NCI-H128 (cell line): Measurements from ENCODE around the gene RASAL2.

Source experiments
- DNase-seq: peaks from one replicate; lab custom pipeline; 2025; ENCODE audit not compliant: unreplicated experiment; lab: John Stamatoyannopoulos, UW

The RASAL2 gene

GRCh38 chr1:178434899-178435435, 341.1 kb downstream of the RASAL2 start:
- DNase-seq: no peak

- DNase-seq: no peak
Measured at GRCh38 chr1:178436899-178437298, 343.0 kb downstream of the RASAL2 start.

DNA sequence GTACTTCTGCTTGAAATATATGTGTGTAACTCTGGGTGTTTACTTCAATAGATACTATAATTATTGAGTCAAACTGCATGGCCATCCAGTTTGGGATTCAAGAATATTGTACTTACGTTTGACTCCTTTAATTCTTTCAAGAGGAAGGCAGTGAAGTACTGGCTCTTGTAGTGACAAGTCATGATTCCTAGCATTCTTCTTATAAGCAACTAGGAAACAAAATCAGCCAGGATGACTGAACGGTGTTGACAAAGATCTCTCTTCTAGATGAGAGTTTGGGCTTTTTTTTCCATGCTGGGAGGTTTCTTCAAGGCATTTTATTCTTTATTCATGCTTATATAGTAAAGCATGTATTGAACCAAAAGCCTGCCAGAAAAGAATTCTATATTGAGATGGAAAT, 344.5 kb downstream of the RASAL2 start:
- DNase-seq: no peak

DNA sequence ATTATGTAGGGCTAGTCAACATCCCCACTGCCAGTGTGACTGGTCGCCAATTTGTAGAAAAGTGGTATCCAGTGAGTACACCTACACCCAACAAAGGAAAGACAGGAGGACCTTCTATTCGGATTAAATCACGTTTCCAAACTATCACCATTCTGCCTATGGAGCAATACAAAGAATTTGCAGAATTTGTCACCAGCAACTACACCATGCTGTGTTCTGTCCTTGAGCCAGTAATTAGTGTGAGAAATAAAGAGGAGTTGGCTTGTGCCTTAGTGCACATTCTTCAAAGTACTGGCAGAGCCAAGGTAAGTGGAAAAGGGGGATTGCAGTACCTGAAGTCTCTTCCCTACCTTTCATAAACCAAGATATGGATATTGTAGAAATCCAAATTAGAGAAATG, 349.0 kb downstream of the RASAL2 start:
- DNase-seq: no peak

- DNase-seq: no peak
Measured at GRCh38 chr1:178450871-178451270, 357.0 kb downstream of the RASAL2 start.

DNA sequence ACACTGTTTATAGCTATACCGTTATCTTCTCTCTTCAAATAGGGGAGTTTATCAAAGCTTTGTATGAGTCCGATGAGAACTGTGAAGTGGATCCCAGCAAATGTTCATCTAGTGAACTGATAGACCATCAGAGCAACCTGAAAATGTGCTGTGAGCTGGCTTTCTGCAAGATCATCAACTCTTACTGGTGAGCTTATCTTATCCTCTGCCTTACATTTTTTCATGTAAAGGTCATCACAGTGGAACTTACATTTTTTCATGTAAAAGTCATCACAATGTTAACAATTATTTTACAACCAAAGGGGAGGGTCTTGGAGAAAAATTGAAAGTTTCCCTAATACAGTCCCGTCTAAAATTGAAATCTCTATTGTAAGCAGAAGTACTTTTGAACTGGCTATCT, 357.6 kb downstream of the RASAL2 start:
- DNase-seq: no peak

- no peak for DNase-seq
Measured at GRCh38 chr1:178452013-178452412, 358.1 kb downstream of the RASAL2 start.

GRCh38 chr1:178456472-178456871, 362.6 kb downstream of the RASAL2 start:
- no peak for DNase-seq

DNA sequence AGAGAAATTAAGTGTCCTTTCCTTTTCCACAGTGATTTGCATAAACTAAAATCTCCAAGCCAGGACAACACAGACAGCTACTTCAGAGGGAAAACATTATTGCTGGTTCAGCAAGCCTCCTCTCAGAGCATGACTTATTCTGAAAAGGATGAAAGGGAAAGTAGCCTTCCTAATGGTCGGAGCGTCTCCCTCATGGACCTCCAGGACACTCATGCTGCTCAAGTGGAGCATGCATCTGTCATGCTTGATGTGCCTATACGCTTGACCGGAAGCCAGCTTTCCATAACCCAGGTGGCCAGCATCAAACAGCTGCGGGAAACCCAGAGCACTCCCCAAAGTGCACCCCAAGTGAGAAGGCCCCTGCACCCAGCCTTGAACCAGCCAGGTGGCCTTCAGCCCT, 363.7 kb downstream of the RASAL2 start:
- DNase-seq: no peak

- no peak for DNase-seq
Measured at GRCh38 chr1:178458203-178458602, 364.3 kb downstream of the RASAL2 start.

DNA sequence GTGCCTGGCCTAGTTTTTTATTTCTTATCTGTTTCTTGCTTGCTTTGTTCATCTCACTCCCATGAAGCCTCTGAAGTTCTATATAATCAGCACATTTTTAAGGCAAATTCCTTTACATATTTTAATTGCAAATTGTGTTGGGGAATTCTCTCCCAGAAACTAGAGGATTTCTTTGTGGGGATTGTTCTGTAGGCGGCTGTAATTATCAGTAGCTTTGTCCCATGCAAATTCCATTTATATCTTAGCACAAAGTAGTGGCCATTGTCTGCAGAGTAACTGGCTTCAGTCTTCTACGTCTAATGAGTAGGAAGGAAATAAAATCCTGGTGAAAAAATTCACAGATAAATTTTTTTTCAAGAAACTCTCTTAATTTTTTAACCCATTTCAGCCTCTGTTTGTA, 367.2 kb downstream of the RASAL2 start:
- no peak for DNase-seq

GRCh38 chr1:178461701-178462100, 367.8 kb downstream of the RASAL2 start:
- DNase-seq: no peak

GRCh38 chr1:178464141-178464540, 370.2 kb downstream of the RASAL2 start:
- no peak for DNase-seq

DNA sequence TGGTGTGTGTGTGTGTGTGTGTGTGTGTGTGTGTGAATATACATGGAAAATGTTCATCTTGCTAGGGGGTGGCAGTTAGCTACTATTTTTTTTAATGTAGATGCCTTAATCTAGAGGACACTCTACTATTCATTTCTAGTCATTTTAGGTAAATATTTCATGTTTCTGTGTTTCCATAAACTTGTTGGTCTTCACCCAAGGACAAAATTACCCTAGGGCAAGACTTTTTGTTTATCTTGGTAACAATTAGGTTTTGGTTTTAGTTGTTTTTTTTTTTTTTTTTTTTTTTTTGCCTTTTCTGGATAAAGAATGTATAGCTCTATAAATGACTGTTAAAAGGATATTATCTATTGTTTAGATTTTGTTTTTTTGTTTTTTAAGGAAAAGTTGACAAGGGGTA, 370.7 kb downstream of the RASAL2 start:
- no peak for DNase-seq

- no peak for DNase-seq
Measured at GRCh38 chr1:178465011-178465410, 371.1 kb downstream of the RASAL2 start.

DNA sequence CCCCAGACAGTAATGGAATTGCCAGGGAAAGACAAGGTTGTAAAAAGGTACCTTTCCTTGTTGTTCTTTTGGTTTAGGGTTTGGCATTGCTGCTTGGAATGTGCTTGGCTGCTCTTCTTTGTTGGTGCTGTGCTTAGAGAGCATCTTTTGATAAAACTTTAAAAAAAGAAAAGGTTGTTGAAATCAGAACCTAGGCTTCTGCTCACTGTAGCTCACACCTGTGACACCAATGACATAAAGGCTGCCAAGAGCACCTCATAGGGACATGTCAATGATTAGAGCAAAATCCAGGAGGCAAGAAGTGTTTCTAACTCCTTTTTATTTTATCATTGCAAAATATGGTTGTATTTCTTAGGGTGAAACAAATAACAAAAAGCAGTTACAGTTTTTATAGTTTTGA, 373.9 kb downstream of the RASAL2 start:
- no peak for DNase-seq

- no peak for DNase-seq
Measured at GRCh38 chr1:178470411-178470960, 376.6 kb downstream of the RASAL2 start.

DNA sequence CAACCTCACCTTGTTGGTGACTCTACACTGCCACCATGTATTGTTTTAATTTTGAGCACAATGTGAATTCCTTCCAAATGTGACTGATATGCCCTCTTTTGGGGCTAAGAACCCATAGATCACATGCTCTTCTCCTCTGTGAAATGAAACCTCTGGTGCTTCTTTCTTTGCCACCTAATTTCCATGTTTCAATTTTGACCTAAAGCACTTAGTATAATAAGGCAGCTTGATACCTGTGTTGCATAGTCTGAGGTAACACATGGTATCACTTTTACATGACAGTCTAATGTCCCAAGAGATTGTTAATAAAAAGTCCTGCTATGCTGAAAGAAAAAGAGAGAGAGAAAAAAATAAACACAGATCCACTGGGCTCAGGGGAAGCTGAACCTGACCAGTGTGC, 378.6 kb downstream of the RASAL2 start:
- DNase-seq: no peak

DNA sequence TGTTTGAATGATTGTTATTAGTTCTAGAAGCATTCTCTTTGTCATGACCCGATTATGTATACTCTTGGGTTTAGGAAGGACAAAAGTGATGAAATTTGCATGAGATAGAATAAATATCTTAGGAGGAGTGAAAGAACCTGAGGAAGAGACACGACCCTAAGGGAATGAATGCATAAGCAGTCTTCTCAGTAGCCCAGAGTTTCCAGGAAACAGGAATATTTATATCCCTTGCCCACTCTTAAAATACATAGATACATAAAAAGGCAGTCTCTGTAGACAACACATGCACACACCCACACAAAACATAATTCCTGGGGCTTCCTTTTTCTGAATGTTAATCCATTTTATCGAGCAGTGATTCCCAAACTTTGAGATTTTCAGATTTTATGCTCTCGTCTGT, 383.5 kb downstream of the RASAL2 start:
- DNase-seq: no peak

DNA sequence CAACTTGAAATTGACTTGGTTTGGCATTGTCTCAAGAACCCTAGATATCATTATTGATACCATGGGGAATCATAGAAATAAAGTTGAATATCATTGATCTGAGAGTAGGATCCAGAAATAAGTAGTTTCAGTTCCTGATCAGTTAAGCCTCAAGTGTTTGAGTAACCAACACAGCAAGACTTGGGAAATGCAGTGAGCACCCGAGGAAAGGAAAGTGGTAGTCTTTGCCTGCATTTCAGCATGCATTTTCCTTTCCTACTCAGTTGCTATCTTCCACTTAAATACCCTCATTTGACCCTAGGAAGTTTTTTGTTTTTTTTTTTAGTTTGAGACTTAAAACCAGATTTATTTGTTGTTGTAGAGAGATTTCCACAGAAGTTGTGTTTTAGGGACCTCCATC, 383.9 kb downstream of the RASAL2 start:
- no peak for DNase-seq

DNA sequence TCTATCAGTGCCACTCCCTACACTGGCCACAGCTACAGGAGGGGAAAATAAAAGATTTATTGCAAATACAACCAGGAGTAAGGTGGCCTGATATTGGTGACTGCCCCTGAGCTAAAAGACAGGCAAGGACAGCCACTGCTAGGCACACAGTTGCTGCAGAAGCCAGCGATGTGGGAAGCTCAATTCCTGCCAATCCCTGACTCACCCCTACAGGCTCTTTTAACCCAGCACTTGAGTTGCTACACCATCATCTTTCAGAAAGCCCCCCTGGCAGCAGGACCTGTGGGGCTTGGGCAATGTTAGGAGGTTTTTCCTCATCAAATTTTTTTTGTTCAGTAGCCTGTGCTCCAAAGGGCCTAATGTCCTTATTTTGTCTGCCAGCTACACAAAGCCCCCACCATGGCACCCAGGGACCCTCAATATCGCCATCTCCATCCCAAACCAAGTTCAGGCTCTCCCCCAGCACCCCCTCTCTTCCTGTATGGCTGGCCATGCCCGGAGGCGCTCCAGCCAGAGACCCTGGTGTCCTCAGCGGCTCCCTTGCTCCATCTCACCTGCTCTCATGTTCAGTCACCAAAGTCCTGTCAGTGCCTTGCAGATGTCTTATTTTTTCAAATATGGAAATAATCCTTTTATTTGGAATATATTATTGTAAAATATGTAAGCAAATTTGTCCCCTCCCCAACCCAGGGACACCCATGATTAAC, 389.5 kb downstream of the RASAL2 start:
- no peak for DNase-seq

DNA sequence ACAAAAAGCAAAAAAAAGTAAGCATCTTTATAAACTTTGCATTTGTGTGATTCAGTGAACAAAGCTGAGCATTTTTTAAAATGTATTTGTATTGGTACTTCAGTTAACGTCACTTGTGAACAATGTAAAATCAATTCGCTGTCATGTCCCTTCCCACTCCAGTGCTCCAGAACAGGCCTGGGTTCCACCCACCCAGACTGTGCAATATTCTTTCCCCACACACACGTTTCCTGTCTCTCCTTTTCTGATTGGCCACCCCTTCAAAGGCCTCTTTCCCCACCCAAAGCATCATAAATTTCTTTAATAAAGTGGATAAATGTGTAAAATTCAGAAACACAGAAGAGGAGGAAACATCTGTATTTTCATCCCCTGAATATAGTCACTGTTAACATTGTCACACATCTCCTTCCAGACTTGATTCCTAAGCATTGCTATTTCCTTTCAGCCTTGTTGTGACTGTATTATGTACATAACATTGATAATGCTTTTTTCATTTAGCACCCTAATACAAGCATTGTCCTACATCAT, 390.9 kb downstream of the RASAL2 start:
- no peak for DNase-seq

DNA sequence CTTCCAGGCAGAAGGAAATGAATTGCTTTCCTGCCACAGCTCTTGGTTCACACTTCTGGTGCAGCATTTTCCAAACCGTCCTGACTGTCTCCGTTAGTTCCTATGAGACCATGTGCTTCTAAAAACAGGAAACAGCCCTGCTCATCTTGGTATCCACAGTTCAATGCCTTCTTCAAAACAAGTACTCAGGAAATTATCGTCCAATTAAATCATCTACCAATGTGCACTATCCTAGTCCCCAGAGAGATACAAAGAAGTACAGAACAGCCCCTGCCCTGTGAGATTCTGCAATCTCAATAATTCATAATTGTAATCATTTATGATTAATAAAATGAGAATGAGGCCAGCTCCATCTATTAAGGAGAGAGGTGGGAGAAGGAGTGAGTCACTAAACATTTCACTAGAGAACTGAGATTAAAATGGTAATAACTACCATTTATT, 391.7 kb downstream of the RASAL2 start:
- no peak for DNase-seq
